Fibroblast of skin of abdomen (primary cell): ENCODE data around the gene WDR11. TPM values are rescaled to one million over a fixed set of nuclear protein-coding genes. Genes with fewer than 3 reads are reported as not detected.
A peak's percentile ranks its signal among the peaks of the same experiment; 100 is the strongest.

Experiments
- DNase-seq: peaks from one replicate; pipeline ENCODE4 v3.0.0-alpha.2; 2013
- polyA plus RNA-seq, 2 experiments: library from polyadenylated mRNA; unstranded; fragments of 120-200 nt; gene quantifications; one replicate each; pipeline ENCODE4 v1.2.1, GENCODE V29; 2013; ENCODE audit not compliant: insufficient read length in 2 of 2

WDR11 gene
- 41.3 TPM for polyA plus RNA-seq (2013, experiment 1 of 2; ENCODE audit: insufficient read length)
- 38.6 TPM for polyA plus RNA-seq (2013, experiment 2 of 2; ENCODE audit: insufficient read length)

GRCh38 chr10:120850911-120851865 is at the start of gene WDR11:
WDR11 (plus strand) TSS chr10:120851362; CDS start chr10:120851421, 59 bp downstream.
- DNase-seq, result peak; percentile 93

- DNase-seq, result no peak
Measured at GRCh38 chr10:120802935-120803334, 48.2 kb upstream of the WDR11 start.

GRCh38 chr10:120803972-120804371 is 47.2 kb upstream of the WDR11 start:
- DNase-seq, result no peak

GRCh38 chr10:120805014-120805812 is 45.9 kb upstream of the WDR11 start:
- no peak for DNase-seq

GRCh38 chr10:120806081-120806480 is 45.1 kb upstream of the WDR11 start:
- no peak for DNase-seq

GRCh38 chr10:120810298-120810697 is 40.9 kb upstream of the WDR11 start:
- no peak for DNase-seq

- no peak for DNase-seq
Measured at GRCh38 chr10:120813085-120813484, 38.1 kb upstream of the WDR11 start.

GRCh38 chr10:120818301-120818700 is 32.9 kb upstream of the WDR11 start:
- DNase-seq, result no peak

GRCh38 chr10:120819366-120819765 is 31.8 kb upstream of the WDR11 start:
- DNase-seq, result no peak

- peak; percentile 9 for DNase-seq
Measured at GRCh38 chr10:120823266-120823665, 27.9 kb upstream of the WDR11 start.

GRCh38 chr10:120824881-120825309 is 26.3 kb upstream of the WDR11 start:
- DNase-seq, result no peak

GRCh38 chr10:120825878-120826769 is 25.0 kb upstream of the WDR11 start:
- no peak for DNase-seq

- DNase-seq, result no peak
Measured at GRCh38 chr10:120827251-120827875, 23.8 kb upstream of the WDR11 start.

GRCh38 chr10:120828763-120829319 is 22.3 kb upstream of the WDR11 start:
- DNase-seq, result no peak

GRCh38 chr10:120832106-120832505 is 19.1 kb upstream of the WDR11 start:
- no peak for DNase-seq

GRCh38 chr10:120833222-120833928 is 17.8 kb upstream of the WDR11 start:
- no peak for DNase-seq

GRCh38 chr10:120835603-120836002 is 15.6 kb upstream of the WDR11 start:
- DNase-seq, result no peak

- no peak for DNase-seq
Measured at GRCh38 chr10:120838941-120839340, 12.2 kb upstream of the WDR11 start.

GRCh38 chr10:120841522-120842189 is 9.5 kb upstream of the WDR11 start:
- DNase-seq, result no peak

GRCh38 chr10:120854388-120854787 is 3.2 kb downstream of the WDR11 start:
- no peak for DNase-seq
